NCI-H2196 treated with DMSO at 0.1 percent for 48 hours (cell line): ENCODE data around the gene SAMD14.

ENCODE experiments used
- DNase-seq: peaks from one replicate; lab custom pipeline; 2025; ENCODE audit not compliant: unreplicated experiment; lab: John Stamatoyannopoulos, UW

SAMD14 gene

DNA sequence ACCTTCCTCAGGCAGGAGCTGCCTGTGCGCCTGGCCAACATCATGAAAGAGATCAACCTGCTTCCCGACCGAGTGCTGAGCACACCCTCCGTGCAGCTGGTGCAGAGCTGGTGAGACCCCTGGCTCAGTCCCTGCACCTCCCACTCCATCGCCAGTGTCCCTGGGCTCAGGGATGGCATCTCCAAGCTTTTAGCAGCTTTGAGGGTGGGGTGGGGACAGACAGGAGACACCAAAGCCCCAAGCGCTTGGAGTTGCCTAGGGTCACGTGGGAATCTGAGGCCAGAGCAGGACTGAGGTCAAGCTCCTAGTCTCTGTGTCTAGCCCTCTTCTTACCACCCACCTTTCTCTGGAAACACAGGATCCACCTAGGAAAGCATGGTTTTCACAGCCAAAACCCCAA, 32.5 kb downstream of the SAMD14 start:
- no peak for DNase-seq

DNA sequence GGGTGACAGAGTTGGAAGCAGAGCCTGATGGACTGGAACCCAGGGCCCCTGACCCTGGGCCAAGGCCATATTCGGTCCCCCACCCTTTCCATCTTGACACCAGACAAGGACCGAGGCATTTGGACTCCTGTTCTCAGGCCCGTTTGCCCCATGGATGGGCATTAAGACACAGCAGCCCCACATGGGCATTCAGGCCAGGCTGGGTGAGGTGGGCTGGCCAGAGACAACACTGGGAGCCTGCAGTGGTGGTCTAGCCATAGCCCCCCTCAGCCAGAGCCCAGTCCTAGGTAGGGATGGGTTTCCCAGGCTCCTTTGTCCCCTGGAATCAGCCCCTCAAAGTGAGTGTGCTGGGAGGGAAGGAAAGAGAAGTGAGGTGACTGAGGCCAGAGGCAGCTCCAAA, 33.2 kb downstream of the SAMD14 start:
- no peak for DNase-seq

DNA sequence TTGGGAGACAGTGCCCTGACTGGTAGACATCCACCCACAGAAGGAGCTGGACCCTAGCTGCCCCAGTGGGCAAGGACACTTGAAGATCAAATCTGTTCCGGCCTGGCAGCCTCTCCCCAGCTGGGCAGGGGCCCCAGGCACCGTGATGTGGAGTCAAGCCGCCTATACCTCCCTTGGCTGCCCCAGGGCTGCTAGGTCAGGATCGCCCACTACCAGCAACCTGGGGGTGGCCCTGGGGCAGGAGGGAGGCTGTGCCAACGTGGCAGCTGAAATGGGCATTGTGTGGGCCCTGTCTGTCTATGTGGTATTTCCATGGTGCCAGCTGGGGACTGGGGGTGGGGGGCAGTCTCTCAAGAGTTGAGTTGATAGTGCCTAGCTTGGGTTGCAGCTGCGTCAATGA, 33.9 kb downstream of the SAMD14 start:
- DNase-seq, result no peak

DNA sequence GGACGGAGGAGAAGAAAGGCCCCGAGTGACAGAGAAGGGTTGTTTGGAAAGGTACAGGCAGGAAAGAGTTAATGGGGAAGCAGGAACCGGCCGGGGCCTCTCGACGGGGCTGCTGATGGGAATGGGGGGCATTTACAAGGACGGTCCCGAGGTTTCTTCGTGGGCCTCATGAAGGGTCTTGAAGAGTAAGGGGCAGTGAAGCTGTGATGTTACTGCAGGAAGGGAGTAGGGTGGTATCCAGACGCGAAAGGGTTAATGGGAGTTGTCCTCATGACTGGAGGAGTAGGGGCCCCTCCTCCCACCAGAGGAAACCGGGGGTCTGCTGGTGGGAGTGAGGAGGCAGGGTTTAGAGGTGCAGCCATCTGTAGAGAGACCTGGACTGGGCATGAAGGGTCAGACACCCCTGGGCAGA, 34.3 kb downstream of the SAMD14 start:
- no peak for DNase-seq

DNA sequence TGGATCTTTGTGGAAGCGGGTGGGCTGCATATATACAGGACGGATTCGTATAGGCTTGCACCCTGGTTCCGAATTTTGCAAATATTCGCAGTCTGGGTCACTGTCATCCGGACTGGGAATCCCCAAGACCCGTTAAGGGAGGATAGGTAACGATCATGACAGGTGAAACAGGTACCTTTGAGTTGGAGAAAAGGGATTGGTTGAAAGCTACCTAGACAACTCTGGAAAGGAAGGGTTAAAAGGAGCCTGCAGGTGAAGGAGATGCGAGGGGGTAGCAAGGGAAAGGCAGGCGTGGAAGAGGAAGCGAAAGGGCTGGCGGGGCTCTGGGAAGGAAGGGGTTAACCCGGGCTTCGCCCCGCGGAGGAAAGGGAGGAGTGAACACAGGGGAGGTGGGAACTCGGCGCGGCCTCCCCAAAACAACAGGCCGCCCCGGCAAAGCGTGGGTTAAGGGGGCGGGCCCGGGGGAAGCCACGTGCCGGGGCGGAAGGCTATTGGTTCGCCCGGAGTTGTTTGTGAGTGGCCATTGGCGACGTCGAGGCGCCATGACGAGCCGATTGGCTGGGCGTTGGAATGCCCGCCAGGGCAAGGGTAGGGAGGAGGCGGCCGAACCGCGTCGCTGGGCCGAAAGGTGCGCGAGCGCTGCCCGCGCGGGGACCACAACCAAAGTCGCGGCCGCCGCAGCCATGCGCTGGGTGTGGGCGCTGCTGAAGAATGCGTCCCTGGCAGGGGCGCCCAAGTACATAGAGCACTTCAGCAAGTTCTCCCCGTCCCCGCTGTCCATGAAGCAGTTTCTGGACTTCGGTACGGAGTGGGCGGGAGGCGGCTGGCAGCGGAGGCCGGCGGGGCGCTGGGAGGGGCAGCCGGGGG, 35.0 kb downstream of the SAMD14 start, which contains the start of gene PDK2:
Gene PDK2, plus strand, starts transcription at position 599 of the 867 bp plus-strand sequence. Its CDS starts 85 bp downstream, at position 684.
- DNase-seq, result peak; percentile 89

DNA sequence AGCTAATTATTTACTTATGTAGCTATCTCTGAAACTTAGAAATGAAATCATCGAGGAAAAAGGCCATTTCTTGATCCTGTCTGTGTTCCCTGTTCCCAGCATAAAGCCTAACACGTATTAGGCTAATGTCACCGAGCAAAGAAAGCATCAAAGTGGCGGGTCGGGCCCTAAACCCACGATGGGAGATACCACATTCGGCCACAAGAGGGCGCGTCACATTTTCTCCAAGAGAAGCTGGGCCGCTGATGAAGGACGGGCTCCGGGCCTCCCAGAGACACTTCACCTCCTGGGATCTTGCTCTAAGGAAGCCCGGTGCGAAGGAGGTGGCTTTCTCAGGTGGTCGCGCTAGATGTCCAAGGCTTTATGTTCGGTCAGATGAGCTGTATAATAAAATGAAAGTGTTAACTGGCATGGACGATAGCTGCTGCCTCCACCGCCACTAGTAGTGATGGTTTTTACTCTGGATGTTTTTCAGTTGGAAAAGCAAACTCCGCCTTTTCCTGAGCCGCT, 35.7 kb downstream of the SAMD14 start:
- DNase-seq, result peak; percentile 62

DNA sequence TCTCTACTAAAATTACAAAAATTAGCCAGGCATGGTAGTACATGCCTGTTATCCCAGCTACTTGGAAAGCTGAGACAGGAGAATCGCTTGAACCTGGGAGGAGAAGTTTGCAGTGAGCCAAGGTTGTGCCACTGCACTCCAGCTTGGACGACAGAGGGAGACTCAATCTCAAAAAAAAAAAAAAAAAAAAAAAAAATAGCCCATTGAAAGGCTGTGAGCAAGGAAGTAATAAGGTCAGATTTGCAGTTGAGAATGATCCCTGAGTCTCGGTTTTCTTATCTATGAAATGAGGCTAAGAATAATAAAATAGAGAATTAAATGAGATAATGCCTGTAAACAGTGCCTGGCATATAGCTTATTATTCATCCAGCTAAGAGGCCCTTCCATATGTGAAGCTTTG, 36.2 kb downstream of the SAMD14 start:
- DNase-seq, result no peak

DNA sequence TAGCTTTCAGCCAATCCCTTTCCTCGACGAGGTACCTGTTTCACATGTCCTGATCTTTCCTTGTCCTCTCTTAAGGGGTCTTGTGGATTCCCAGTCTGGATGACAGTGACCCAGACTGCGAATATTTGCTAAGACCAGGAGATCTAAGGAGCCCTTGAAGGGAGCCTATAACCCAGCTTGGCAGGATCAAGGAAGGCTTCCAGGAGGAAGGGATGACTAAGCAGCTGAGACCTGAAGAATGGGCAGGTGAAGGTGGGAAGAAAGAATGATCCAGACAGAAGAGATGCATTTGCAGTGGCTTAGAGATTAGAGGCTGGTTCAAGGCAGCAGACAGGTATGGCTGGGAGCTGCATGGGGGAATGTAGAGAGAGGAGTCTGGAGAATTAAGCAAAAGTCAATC, 36.7 kb downstream of the SAMD14 start:
- DNase-seq, result no peak

DNA sequence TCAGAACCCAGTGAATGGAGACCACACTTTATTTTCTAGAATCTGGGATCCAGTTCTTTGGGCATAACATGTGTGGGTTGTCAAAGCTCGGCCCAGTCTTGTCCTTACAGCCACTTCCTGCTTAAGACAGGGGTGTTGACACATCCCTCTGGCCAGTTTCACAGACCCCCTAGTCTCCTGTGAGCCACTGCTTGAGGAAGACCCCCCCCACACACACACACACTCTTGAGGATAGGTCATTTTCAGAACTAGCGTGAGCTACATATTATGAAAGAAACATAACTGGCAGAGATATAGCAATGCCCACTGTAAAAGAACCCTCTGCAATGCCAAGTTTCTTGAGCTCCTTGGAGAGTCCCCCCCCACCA, 38.1 kb downstream of the SAMD14 start:
- no peak for DNase-seq

DNA sequence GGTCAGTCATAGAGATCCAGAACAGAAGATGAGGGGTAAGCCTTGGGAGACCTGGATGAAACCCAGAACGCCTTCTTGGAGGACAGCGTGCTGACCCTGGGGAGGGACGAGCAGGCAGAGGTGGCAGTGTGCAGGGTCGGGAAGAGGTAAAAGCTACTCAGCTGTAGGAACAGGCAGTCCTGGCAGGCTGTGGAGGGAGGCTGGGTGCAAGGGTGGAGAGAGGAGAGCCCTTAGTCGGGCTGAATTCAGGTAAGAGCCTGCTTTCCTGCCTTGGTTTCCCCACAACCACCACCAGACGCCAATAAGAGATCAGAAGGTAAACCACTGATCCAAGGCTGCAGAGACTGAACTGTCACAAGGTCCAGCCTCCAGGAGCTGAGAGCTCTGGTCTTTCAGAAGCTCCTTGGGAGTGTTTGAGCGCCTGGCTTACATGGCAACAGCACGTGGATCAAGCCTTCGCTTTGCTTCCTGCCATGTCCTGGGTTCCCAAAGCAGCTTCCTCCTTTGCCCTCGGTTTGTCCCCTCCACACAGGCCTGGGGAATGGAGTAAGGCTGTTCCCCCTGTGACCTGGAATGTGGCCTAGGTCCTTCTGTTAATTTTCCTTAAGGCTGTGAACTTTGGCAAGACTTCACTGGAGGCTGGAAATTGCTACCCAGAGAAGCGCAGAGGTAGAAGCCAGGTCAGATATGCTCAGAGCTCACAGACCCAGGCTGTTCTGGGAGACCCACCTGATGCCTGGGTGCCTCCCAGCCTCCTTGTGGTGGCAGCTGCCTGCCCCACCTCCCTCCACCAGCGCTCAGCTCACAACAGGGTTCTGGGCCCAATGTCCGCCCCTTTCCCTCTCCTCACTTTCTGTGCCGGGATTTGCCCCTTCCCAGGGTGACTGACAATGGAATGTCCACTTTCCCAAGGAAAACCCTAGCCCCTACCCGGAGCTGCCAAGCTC, 38.7 kb downstream of the SAMD14 start:
- DNase-seq, result no peak

DNA sequence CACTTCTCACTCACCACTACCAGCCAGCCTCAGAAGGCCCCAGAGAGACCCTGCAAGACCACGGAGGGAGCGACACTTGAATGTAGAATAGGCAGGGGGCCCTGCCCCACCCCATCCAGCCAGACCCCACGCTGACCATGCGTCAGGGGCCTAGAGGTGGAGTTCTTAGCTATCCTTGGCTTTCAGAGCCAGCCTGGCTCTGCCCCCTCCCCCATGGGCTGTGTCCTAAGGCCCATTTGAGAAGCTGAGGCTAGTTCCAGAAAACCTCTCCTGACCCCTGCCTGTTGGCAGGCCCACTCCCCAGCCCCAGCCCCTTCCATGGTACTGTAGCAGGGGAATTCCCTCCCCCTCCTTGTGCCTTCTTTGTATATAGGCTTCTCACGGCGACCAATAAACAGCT, 39.9 kb downstream of the SAMD14 start:
- no peak for DNase-seq

DNA sequence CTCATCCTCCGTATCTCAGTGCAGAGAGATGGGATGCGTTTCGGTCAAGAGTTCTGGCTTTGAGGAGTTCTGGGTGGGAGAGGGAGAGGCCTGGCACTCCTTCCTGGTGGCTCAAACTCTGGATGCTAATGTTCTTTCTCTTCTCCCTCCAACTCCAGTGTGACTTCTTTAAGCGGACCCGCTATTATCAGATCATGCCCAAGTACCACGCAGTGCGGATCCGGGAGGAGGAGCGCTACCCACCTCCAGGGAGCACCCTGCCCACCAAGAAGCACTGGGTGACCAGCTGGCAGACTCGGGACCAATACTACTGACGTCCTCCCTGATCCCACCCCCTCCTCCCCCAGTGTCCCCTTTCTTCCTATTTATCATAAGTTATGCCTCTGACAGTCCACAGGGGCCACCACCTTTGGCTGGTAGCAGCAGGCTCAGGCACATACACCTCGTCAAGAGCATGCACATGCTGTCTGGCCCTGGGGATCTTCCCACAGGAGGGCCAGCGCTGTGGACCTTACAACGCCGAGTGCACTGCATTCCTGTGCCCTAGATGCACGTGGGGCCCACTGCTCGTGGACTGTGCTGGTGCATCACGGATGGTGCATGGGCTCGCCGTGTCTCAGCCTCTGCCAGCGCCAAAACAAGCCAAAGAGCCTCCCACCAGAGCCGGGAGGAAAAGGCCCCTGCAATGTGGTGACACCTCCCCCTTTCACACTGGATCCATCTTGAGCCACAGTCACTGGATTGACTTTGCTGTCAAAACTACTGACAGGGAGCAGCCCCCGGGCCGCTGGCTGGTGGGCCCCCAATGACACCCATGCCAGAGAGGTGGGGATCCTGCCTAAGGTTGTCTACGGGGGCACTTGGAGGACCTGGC, 40.8 kb downstream of the SAMD14 start:
- no peak for DNase-seq

DNA sequence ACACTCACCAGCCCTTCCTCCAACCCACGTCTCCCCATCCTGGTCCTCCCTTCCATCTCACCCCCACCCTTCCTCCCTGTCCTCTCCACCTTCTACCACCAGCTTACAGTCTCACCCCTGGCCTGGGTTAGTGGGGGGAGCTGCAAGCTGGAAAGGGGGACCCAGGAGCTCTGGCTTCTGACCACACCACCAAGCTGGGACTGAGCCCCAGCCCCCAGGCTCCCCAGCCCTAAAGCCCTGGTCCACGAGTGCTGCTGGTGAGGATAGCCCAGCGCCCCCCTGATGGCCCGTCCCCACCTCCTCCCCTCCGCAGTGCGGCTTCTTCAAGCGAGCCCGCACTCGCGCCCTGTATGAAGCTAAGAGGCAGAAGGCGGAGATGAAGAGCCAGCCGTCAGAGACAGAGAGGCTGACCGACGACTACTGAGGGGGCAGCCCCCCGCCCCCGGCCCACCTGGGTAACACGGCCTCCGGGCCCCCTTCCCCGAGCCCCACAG, 42.0 kb downstream of the SAMD14 start:
- DNase-seq, result no peak

DNA sequence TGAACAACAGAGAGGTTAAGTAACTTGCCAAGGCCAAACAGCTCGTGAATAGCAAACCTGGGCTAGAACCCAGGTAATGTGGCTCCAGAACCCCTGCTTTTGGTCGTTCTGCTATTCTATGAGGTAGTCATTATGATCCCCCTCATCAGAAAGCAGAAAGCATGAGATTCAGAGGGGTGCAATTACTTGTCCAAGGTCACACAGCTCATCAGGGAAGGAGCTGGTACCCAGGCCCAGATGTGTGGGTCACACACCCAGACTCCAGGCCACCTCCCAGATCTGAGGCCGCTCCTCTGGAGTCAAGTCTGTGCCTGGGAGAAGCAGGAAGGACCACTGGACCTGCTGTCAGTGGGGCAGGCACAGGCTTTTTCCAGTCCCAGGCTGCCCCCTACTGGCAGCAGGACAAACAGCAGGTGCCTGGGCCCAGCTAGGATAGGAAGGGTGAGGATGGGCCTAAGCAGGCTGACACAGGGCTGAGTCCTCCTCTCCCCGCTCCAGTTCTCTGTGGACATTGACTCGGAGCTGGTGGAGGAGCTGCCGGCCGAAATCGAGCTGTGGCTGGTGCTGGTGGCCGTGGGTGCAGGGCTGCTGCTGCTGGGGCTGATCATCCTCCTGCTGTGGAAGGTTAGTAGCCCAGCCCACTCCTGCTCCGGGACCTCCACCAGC, 42.6 kb downstream of the SAMD14 start:
- DNase-seq, result peak; percentile 52

DNA sequence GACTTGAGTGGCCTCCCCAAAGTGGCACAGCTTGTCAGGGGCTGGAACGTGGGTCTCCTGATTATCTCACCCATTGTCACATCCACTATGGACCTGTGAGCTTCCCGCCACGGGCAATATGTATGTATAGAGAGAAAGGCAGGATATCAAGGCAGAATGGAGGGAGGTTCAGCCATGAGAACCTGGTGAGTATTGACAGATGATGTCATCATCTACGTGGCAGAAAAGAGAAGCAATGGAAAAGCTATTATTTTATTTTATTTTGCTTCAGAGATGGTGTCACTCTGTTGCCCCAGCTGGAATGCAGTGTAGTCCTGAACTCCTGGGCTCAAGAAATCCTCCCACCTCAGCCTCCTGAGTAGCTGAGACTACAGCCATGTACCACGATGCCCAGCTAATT, 48.2 kb downstream of the SAMD14 start:
- no peak for DNase-seq

DNA sequence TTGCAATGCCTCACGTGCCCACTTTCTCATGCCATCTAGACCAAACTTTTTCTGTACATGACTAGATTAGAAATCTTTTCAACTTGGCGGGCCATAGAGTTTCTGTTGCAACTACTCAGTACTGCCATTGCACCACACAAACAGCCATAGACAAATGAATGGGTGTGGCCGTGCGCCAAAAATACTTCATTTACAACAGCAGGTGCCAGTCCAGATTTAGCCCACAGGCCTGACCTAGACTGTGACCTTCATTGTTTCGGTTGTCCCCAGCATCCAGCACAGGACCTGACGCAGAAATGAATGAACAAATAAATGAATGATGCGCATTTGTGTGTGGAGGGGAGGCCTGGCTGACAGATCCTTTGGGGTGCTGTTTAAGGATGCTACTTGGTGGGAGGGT, 49.1 kb downstream of the SAMD14 start:
- DNase-seq, result no peak

DNA sequence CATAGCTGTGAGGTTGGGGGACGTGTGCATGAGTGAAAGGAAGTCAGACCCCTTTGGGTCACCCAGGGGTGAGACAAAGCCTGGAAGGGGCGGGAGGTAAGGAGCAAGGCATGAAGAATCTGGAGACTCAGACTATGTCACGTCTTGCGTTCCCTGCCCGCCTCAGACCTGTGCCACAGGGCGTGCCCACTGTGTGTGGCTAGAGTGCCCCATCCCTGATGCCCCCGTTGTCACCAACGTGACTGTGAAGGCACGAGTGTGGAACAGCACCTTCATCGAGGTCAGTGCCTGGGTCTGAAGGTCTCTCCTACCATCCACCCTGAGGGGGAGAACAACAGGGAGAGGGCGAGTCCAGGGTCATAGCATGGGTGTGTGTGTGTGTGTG, 49.9 kb downstream of the SAMD14 start:
- no peak for DNase-seq

DNA sequence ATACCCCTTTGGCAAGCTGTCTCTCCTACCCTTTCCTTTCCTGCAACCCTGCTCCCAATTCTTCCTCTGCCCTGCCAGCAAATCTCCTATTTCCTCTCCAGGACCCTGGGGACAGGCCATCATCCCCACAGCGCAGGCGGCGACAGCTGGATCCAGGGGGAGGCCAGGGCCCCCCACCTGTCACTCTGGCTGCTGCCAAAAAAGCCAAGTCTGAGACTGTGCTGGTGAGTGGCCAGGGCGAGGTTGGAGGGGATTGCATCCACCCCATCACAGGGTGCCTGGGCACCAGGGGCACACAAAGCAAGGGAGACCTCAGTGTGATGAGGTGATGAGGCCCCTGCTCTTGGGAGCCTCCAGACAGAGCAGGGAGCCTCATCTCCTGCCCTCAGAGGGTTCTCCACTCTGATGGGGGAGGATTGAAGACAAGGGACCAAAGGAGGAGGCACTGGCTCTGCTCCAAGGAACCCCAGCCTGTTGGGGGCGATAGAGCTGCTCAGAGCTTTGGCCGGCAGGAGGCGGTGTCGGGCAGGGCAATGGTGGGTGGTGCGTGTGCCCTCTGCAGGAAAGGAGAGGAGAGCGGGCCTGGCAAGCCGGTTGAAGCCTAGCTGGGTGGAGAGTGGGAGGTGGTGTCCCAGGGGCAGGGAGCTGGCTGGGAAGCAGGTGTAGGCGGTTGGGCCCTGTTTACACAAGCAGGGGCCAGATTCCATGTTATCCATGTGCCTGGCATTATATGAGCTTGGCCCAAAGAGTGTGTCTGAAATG, 50.4 kb downstream of the SAMD14 start:
- DNase-seq, result no peak

DNA sequence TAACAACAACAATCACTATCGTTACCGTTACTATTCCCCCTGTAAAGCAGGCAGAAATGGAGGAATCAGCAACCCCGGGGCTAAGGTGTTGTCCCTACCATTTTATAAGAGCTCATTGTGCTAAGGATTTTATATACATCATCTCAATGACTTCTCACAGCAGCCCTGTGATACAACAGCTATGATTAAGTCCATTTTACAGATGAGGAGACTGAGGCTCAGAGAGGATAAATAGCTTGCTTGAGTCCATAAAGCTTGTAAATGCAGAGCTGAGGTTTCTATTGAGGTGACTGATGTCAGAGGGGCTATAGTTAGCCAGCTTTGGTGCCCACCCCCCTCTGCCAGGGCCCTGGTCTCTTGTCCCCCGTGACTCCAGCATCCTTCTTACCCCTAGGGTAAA, 51.5 kb downstream of the SAMD14 start:
- DNase-seq, result no peak
